Astrocyte (in vitro differentiated cells and primary cell): Measurements from ENCODE around the gene COL4A6.

Experiments
- EZH2 ChIP-seq: IDR thresholded peaks from 2 replicates; pipeline ENCODE4 v1.6.1; 2012; ENCODE audit warnings: mild to moderate bottlenecking, low read length, inconsistent platforms; ENCODE audit not compliant: insufficient read depth
- TF ChIP-seq, protein P1 (sequence below): IDR thresholded peaks from 2 replicates; pipeline ENCODE4 v1.5.1; 2011; ENCODE audit warnings: low read depth, mild to moderate bottlenecking, inconsistent platforms, low read length, moderate library complexity; ENCODE audit not compliant: insufficient read depth

DNA sequence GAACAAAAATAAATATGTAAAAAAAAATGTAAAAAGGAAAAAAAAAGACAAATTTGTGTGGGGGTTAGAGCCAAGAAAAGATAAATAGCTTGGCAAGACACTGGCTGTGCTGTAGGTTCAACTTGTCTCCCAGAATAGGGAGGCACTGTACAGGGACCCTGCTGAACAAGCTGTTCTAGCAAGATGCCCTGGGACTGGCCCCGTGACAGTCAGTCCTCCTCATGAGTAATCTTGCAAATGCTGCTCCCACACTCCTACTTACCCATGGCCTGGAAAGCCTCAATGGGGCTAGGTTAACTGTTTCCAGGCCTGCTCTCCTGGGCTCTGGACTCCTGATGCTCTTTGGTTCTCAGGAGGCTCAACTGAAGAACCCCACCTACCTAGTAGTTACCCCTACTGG is 239.8 kb downstream of the COL4A6 start:
- no peak for TF ChIP-seq EZH2
- TF ChIP-seq, protein P1, sequence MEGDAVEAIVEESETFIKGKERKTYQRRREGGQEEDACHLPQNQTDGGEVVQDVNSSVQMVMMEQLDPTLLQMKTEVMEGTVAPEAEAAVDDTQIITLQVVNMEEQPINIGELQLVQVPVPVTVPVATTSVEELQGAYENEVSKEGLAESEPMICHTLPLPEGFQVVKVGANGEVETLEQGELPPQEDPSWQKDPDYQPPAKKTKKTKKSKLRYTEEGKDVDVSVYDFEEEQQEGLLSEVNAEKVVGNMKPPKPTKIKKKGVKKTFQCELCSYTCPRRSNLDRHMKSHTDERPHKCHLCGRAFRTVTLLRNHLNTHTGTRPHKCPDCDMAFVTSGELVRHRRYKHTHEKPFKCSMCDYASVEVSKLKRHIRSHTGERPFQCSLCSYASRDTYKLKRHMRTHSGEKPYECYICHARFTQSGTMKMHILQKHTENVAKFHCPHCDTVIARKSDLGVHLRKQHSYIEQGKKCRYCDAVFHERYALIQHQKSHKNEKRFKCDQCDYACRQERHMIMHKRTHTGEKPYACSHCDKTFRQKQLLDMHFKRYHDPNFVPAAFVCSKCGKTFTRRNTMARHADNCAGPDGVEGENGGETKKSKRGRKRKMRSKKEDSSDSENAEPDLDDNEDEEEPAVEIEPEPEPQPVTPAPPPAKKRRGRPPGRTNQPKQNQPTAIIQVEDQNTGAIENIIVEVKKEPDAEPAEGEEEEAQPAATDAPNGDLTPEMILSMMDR, result no peak
